ENCODE results near the gene NOL9. TPM values are rescaled to one million over a fixed set of nuclear protein-coding genes. Genes with fewer than 3 reads are reported as not detected.

The NOL9 gene
- polyA plus RNA-seq, 1 of the 3 experiments (the other 2 are of a cell fraction): 7.1 TPM

GRCh38 chr1:6597777-6598131 is 43.4 kb upstream of the NOL9 start:
- Histone ChIP-seq H3K4me2 (no peak overlapping the region), H3K9me2 (no peaks in the 10 kb centered on the region), H3K36me3 (replicated peaks in 1 of 2; ENCODE audit: control insufficient read depth in 1 of 2, insufficient read depth in 2 of 2, low read length in 1 of 2) (peaks cover 4 to 34% of the 10 kb centered on the region in 2 experiments), H3K79me2 (ENCODE audit: insufficient read depth) (peaks cover 59% of the 10 kb centered on the region), H3F3A (replicated peaks; ENCODE audit: insufficient read depth) (no peaks in the 10 kb centered on the region), H3K27ac (ENCODE audit: low read depth in 2 of 2, low read length in 1 of 2) (no peak overlapping the region), H3K4me1 (ENCODE audit: control insufficient read depth in 1 of 2, insufficient read depth in 2 of 2, low read depth in 1 of 2, low read length in 1 of 2) (peaks cover 0 to 26% of the 10 kb centered on the region in 2 experiments; a peak in 1 of 4 replicates), H4K20me1 (ENCODE audit: insufficient read depth) (peaks cover 24% of the 10 kb centered on the region; the same call in 1 of the 2 replicates), H2AFZ (ENCODE audit: low read depth) (no peak overlapping the region), H3K9me3 (no peaks in the 10 kb centered on the region), H3K27me3 (ENCODE audit: insufficient read depth) (no peaks in the 10 kb centered on the region), H3K9ac (no peak overlapping the region), H3K4me3 (ENCODE audit: low read depth in 2 of 2, low read length in 1 of 2) (no peak overlapping the region)
- TF ChIP-seq POLR2AphosphoS5 (IDR thresholded peaks at IDR 0.05; ENCODE audit: low read depth, low read length): no peak
- no peak for TF ChIP-seq ELF1 (IDR thresholded peaks at IDR 0.05)
- no peak for TF ChIP-seq RCOR1 (IDR thresholded peaks at IDR 0.05; ENCODE audit: low read length)
- no peak for TF ChIP-seq GATA2 (CRISPR knock-in tag; IDR thresholded peaks at IDR 0.05)
- no peak for TF ChIP-seq TAF1 (IDR thresholded peaks at IDR 0.05; ENCODE audit: borderline replicate concordance, low read depth, low read length)
- no peak for TF ChIP-seq IRF3 (IDR thresholded peaks at IDR 0.05; ENCODE audit: low read depth, low read length)
- TF ChIP-seq SIN3A (IDR thresholded peaks at IDR 0.05; ENCODE audit: borderline replicate concordance, low read depth, low read length): no peak
- no peak for TF ChIP-seq EZH2phosphoT487 (IDR thresholded peaks at IDR 0.05; ENCODE audit: borderline replicate concordance, low read depth)
- no peak for TF ChIP-seq FOSL2 (IDR thresholded peaks at IDR 0.05; ENCODE audit: borderline replicate concordance, low read depth)
- TF ChIP-seq EP300 (IDR thresholded peaks at IDR 0.05; ENCODE audit: borderline replicate concordance in 1 of 2, low read depth in 1 of 2, low read length in 1 of 2): no peak
- TF ChIP-seq REST (IDR thresholded peaks at IDR 0.05; ENCODE audit: low read depth, low read length): no peak
- no peak for TF ChIP-seq RAD21 (IDR thresholded peaks at IDR 0.05; ENCODE audit: low read length)
- TF ChIP-seq FOXJ3 (CRISPR knock-in tag; IDR thresholded peaks at IDR 0.05): no peak
- no peak for TF ChIP-seq PBX3 (IDR thresholded peaks at IDR 0.05)
- no peak for TF ChIP-seq ZBTB33 (IDR thresholded peaks at IDR 0.05; ENCODE audit: borderline replicate concordance, low read depth)
- TF ChIP-seq TEAD4 (IDR thresholded peaks at IDR 0.05; ENCODE audit: borderline replicate concordance, insufficient read depth): no peak
- no peak for TF ChIP-seq USF1 (IDR thresholded peaks at IDR 0.05; ENCODE audit: borderline replicate concordance, low read depth)
- TF ChIP-seq NRF1 (IDR thresholded peaks at IDR 0.05; ENCODE audit: low read depth, low read length): no peak
- no peak for DNase-seq
- ChIA-PET POLR2A (no interaction called here), CTCF (no interaction called here)
- WGBS (ENCODE audit: low lambda C conversion rate): 100% methylated on average over 2 of the region's 6 CpGs
